Activated CD8-positive, alpha-beta memory T cell treated with anti-CD3 and anti-CD28 coated beads, Interleukin-2, amount 50 U/mL, for 1 hour (primary cell): ENCODE results near the gene GPAT2.
"Not testable (repeated sequence)": the region's sequence is repeated elsewhere in the genome, so short reads cannot be mapped to it uniquely, and the experiment has no call there.

Source experiments
- DNase-seq: peaks from one replicate; pipeline ENCODE4 v3.0.0-alpha.2; 2020; ENCODE audit errors: extremely low read depth

The GPAT2 gene

GRCh38 chr2:96022701-96023447, 11.8 kb downstream of the GPAT2 start:
- peak; percentile 36 for DNase-seq

DNA sequence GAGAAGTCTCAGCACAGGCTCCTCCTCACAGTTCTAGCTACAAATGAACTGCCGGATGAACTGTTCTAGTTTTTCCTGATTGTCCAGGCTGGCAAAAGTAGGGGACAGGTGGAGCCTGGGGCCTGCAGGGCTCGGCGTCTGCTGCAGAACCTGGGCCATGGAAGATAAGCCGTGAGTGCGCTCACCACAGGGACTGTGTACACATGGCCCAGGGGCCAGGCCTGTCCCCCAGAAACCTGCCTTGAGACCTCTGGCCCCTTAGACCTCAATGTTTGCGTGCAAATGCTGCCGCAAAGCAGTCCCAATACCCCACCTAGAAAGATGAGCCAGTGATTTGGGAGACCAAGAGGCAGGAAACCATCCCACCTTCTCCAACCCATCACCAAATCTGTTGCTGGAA, 12.6 kb downstream of the GPAT2 start:
- not testable (repeated sequence) for DNase-seq

DNA sequence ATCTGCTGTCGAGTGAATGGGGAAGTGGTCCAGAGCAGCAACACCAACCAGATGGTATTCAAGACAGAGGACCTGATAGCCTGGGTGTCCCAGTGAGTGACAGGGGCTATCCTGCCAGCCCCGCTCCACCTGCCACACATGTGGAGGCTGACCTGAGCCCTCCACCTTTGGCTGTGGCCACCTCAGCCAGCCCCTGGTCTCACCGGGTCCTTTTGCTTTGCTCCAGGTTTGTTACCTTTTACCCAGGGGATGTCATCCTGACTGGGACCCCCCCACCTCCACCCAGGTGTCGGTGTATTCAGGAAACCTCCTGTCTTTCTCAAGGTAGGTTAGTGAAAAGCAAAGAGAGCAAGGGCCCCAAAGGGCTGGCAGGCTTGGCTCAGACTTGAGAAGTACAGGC, 13.6 kb downstream of the GPAT2 start:
- not testable (repeated sequence) for DNase-seq

DNA sequence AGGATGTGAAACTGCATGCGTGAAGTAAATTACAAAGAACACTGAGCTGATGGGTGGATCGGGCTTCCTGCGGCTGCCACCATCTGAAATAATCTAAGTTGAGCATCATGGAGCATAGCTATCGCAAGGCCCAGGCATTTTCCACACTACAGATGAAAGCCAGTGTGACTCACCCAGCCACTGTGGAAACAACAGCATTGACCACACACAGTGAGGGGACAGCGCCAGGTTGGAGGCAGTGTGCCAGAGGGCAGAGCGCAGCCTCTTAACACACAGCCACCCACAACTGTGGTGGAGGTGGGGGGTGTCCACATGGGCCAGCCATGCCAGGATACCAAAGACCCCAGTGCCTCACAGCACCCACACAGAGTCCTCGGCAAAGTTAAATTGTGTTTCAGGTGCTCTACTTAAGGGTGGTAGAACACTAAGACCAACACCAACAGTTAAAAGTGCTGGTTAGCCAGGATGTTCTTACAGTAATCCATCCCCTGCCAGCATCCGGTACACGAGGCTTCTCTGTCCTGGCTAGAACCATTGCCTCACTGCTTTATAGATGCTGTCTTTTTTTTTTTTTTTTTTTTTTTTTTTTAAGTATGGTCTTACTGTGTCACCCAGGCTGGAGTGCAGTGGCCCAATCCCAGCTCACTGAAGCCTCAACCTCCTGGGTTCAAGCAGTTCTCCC, 14.7 kb downstream of the GPAT2 start:
- not testable (repeated sequence) for DNase-seq

DNA sequence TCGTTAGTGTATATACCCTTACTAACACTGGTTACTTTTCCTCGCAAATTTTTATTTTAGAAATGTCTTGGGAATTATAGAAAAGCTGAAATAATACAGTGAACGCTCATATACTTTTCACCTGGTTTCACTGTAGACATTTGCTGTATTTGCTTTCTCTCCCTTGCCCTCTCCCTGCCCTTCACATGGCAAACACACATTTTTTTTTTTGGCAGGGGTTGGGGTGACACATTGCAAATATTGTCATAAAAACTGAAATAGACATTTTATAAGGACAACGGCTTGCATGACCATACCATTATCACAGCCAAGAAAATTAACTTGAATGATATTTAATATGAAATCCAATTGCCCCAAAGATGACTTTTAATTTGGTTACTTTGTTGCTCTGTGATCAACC, 18.4 kb downstream of the GPAT2 start:
- not testable (repeated sequence) for DNase-seq

GRCh38 chr2:96012792-96013264, 21.9 kb downstream of the GPAT2 start:
- DNase-seq: not testable (repeated sequence)

- not testable (repeated sequence) for DNase-seq
These were observed 22.5 kb downstream of the GPAT2 start for GRCh38 chr2:96012086-96012791.

GRCh38 chr2:96011129-96011455, 23.6 kb downstream of the GPAT2 start:
- not testable (repeated sequence) for DNase-seq

DNA sequence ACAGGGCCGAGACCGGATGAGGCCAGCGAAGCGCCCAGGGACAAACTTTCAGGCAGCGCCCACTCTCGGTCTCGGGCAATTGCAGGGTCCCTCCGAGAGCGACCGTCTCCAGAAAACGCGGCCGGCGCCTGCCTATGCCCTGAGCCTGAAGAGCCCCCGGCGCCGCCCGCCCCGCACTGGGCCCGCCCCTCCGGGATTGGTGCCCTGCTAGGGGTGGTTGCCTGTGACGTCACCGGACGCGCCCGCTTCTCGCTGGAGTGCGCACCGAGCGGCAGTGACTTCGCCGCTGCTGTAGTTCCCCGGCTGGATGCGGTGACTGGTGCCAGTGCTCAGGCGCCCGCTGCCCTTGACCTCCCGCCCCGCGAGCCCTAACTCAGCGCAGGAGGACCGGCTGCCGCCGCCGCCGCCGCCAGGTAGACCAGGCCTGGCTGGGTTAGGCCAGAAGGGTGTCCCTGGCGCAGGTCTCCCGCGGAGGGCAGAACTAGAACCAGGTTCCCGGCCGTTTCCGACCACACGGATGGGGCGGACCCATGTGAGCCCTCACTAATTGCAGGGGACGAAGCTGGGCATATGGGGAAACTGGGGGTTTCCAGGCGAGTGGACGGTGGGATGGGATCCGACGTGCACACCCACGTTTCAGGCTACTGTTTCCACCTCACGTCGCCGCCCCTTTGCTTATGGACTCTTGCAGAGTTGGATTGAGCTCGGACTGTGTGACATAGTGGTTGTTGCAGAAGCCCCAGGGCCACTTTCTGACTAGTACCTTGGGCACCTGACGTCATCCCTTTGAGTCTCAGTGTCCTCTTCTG, 24.2 kb downstream of the GPAT2 start:
- DNase-seq: peak; percentile 91

GRCh38 chr2:96009833-96010232, 24.9 kb downstream of the GPAT2 start:
- DNase-seq: not testable (repeated sequence)

DNA sequence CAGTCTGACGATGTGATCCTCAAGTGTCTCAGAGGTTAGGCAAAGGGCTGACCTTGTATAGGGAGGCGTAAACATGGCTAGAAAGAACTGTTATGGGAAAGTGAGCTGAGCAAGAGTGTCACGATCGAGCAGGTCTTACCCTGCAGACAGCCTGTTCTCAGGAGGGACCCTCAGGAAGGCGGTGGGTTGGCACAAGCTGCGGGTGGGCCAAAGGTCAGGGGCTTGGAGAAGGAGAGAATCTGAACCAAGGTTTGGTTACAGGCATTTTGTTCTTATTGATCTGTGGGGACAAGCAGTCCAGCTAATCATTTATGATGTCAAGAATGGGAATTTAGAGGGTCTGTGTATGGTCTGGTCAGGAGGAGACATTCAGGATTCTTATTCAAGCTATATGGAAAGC, 26.7 kb downstream of the GPAT2 start:
- not testable (repeated sequence) for DNase-seq

GRCh38 chr2:96006248-96006647, 28.5 kb downstream of the GPAT2 start:
- DNase-seq: not testable (repeated sequence)

DNA sequence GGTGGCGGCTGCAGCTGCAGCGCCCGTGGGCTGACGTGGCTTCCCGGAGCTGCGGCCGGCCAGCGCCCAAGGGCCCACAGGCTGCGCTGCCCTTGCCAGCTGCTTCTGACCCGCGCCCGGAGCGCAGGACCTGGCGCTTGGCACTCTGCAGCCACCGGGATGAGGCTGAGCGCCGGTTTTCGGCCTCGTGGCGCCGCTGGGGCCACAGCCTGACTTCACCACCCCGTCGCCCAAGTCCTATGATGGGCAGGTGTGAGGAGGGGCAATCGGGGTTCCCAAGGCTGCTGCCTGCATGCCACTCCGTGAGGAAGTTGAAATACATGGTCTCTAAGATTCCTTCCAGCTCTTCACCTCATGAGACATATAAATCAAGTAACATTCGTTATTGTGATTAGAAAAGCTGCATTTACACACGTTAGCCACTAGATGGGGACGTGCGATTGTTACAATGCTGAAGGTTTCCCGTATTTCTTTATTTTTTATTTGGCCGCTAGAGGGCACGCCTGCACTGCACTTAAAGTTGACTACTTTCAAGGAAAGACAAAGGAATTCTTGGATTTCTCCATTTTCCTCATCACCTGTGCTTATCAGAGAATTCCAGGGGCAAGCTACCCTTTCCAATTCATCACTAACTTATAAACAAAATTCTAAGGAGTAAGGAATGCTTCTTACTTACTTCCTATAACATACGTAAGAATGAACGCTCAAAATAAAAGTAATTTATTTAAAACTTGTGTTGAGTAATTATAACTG, 42.0 kb downstream of the GPAT2 start:
- DNase-seq: not testable (repeated sequence)

DNA sequence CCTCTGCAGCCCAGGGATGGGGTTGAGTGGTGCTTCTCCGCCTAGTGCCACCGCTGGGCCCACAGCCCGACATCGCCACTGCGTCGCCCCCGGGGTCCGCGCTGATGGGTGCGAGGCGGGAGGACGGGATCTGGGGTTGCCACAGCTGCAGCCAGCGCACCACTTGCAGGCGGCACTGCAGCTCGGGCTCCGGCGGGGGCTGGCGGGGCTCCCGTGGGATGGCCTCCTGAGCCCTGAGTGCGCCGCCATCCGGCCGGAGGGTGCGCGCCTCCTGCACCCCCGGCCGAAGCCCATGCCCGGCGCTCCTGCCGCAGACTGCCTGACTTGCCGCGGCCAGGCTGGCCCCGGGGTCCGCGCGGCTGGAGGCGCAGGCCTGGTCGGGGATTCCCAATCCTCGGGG, 42.6 kb downstream of the GPAT2 start:
- not testable (repeated sequence) for DNase-seq

GRCh38 chr2:95991351-95992094, 43.2 kb downstream of the GPAT2 start, which contains the start of gene ANKRD36C:
Gene ANKRD36C (minus strand): TSS chr2:95991824. CDS start chr2:95991708, 116 bp downstream.
- DNase-seq: not testable (repeated sequence)

- DNase-seq: not testable (repeated sequence)
These were observed 43.8 kb downstream of the GPAT2 start for GRCh38 chr2:95990884-95991283.
